ENCODE measurements around the gene ARL14EP. TPM values are rescaled to one million over a fixed set of nuclear protein-coding genes. Genes with fewer than 3 reads are reported as not detected.

ARL14EP gene
- total RNA-seq, 1 experiment from 2014 or later, result 22.1 TPM

DNA sequence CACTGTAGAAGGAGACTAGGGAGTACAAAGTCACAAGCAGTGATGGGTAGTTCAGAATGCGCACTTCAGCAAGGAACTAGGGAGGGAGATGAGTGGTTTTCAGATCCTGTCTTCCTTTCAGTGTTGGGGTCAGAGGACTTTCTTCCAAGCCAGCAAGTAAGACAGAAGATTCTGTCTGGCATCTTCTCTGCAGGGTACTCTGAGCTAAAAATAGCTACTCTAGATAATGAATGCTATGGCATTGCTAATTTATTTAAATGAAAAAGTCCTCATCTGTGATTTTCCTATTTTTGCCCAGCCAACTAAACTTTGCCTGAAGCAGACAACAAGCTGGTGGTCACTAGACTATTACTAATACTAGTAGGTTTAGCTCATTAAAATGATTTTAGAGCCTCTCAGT is 18.3 kb upstream of the ARL14EP start:
- intact Hi-C loops (cut with micrococcal nuclease; ENCODE audit: unreplicated experiment), result no loop called here
- ATAC-seq, result no peak
- CTCF ChIA-PET, result no interaction called here

DNA sequence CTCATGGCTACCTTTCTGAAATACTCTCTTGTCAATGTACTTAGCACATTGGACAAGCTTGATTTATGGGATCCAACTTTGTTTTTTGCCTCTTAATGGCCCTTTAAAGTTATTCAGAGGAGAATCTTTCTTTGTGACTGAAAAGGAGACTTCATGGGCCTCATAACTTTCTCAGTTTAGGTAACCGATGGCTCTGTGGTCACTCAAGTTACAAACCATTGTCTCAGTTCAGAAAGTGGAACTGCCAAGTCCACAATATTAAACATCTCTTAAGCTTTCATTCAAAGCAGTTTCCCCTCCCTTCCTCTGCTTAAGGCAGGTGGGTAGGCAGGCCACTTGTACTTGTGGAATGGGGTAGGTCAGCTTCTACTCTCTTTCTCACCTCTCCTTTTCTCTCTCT is 12.3 kb upstream of the ARL14EP start:
- DNase-seq (ENCODE audit: low read depth, low spot score) (no peak), ATAC-seq (no peak)
- POLR2A ChIA-PET, result no interaction called here
- Histone ChIP-seq H3K4me1 (ENCODE audit: control insufficient read depth, insufficient read depth, low read length) (no peaks in the 10 kb centered on the region), H3K9me3 (ENCODE audit: control insufficient read depth, insufficient read depth, low read depth, low read length) (no peaks in the 10 kb centered on the region), H3K27ac (ENCODE audit: low read length) (no peak overlapping the region), H3K27me3 (ENCODE audit: control insufficient read depth, insufficient read depth, low read length) (no peaks in the 10 kb centered on the region), H3K4me3 (ENCODE audit: low read depth in 2 of 2, low read length in 2 of 2) (no peak overlapping the region), H3K36me3 (ENCODE audit: control insufficient read depth, insufficient read depth, low read length) (no peaks in the 10 kb centered on the region)
- no TSS peak for BruUV-seq (replicated peaks)
- in situ Hi-C loops (cut with HindIII; ENCODE audit: low pct_unique_long_range_greater_than_20kb, low sequenced_read_pairs), result no loop called here
- CTCF ChIA-PET, result no interaction called here
- TF ChIP-seq, protein P1, sequence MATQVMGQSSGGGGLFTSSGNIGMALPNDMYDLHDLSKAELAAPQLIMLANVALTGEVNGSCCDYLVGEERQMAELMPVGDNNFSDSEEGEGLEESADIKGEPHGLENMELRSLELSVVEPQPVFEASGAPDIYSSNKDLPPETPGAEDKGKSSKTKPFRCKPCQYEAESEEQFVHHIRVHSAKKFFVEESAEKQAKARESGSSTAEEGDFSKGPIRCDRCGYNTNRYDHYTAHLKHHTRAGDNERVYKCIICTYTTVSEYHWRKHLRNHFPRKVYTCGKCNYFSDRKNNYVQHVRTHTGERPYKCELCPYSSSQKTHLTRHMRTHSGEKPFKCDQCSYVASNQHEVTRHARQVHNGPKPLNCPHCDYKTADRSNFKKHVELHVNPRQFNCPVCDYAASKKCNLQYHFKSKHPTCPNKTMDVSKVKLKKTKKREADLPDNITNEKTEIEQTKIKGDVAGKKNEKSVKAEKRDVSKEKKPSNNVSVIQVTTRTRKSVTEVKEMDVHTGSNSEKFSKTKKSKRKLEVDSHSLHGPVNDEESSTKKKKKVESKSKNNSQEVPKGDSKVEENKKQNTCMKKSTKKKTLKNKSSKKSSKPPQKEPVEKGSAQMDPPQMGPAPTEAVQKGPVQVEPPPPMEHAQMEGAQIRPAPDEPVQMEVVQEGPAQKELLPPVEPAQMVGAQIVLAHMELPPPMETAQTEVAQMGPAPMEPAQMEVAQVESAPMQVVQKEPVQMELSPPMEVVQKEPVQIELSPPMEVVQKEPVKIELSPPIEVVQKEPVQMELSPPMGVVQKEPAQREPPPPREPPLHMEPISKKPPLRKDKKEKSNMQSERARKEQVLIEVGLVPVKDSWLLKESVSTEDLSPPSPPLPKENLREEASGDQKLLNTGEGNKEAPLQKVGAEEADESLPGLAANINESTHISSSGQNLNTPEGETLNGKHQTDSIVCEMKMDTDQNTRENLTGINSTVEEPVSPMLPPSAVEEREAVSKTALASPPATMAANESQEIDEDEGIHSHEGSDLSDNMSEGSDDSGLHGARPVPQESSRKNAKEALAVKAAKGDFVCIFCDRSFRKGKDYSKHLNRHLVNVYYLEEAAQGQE (IDR thresholded peaks at IDR 0.05; ENCODE audit: insufficient read depth in 1 of 2, low read depth in 2 of 2, low read length in 1 of 2), result no peak
- TF ChIP-seq TCF7L2 (IDR thresholded peaks at IDR 0.05; ENCODE audit: low read depth, low read length), result no peak
- no peak for TF ChIP-seq POLR2AphosphoS5 (IDR thresholded peaks at IDR 0.05; ENCODE audit: low read depth, low read length)
- TF ChIP-seq SIN3A (IDR thresholded peaks at IDR 0.05; ENCODE audit: borderline replicate concordance, insufficient read depth, low read depth, low read length), result no peak
- TF ChIP-seq, protein P2, sequence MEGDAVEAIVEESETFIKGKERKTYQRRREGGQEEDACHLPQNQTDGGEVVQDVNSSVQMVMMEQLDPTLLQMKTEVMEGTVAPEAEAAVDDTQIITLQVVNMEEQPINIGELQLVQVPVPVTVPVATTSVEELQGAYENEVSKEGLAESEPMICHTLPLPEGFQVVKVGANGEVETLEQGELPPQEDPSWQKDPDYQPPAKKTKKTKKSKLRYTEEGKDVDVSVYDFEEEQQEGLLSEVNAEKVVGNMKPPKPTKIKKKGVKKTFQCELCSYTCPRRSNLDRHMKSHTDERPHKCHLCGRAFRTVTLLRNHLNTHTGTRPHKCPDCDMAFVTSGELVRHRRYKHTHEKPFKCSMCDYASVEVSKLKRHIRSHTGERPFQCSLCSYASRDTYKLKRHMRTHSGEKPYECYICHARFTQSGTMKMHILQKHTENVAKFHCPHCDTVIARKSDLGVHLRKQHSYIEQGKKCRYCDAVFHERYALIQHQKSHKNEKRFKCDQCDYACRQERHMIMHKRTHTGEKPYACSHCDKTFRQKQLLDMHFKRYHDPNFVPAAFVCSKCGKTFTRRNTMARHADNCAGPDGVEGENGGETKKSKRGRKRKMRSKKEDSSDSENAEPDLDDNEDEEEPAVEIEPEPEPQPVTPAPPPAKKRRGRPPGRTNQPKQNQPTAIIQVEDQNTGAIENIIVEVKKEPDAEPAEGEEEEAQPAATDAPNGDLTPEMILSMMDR (IDR thresholded peaks at IDR 0.05), result no peak
- intact Hi-C loops (cut with micrococcal nuclease; ENCODE audit: unreplicated experiment), result no loop called here

More for the DNA sequence above, 18.3 kb upstream of the ARL14EP start:
- Histone ChIP-seq H3K36me3 (ENCODE audit: control insufficient read depth, insufficient read depth, low read length) (no peaks in the 10 kb centered on the region), H3K27ac (ENCODE audit: low read length) (no peak overlapping the region), H3K4me3 (ENCODE audit: low read depth in 2 of 2, low read length in 2 of 2) (no peak overlapping the region), H3K9me3 (ENCODE audit: control insufficient read depth, insufficient read depth, low read depth, low read length) (no peaks in the 10 kb centered on the region), H3K27me3 (ENCODE audit: control insufficient read depth, insufficient read depth, low read length) (no peaks in the 10 kb centered on the region), H3K4me1 (ENCODE audit: control insufficient read depth, insufficient read depth, low read length) (no peaks in the 10 kb centered on the region)
- DNase-seq (ENCODE audit: low read depth, low spot score), result no peak
- no TSS peak for BruUV-seq (replicated peaks)
- in situ Hi-C loops (cut with HindIII; ENCODE audit: low pct_unique_long_range_greater_than_20kb, low sequenced_read_pairs), result no loop called here
- POLR2A ChIA-PET, result no interaction called here
- no peak for TF ChIP-seq POLR2AphosphoS5 (IDR thresholded peaks at IDR 0.05; ENCODE audit: low read depth, low read length)
- no peak for TF ChIP-seq SIN3A (IDR thresholded peaks at IDR 0.05; ENCODE audit: borderline replicate concordance, insufficient read depth, low read depth, low read length)
- TF ChIP-seq, protein P1 (IDR thresholded peaks at IDR 0.05; ENCODE audit: insufficient read depth in 1 of 2, low read depth in 2 of 2, low read length in 1 of 2), result no peak
- TF ChIP-seq TCF7L2 (IDR thresholded peaks at IDR 0.05; ENCODE audit: low read depth, low read length), result no peak
- TF ChIP-seq, protein P2 (IDR thresholded peaks at IDR 0.05), result no peak

Data from Panc1 (cell line).